Neural progenitor cell (in vitro differentiated cells): ENCODE results near the gene EXO5. TPM values are rescaled to one million over a fixed set of nuclear protein-coding genes. Genes with fewer than 3 reads are reported as not detected.

Experiments used
- DNase-seq: peaks from one replicate; pipeline ENCODE4 v3.0.0-alpha.2; 2016; ENCODE audit warnings: low spot score
- H2AFZ ChIP-seq: fragments of 200-600 bp; sonication (generic); replicated peaks from 2 replicates; pipeline ENCODE4 v1.6.1; 2016; ENCODE audit warnings: antibody characterized with exemption
- H3F3A ChIP-seq: fragments of 200-600 bp; sonication (generic); 2 replicates; pipeline ENCODE4 v1.6.1; 2016; ENCODE audit warnings: antibody characterized with exemption, low read depth
- H3K27ac ChIP-seq: fragments of 200-600 bp; sonication (generic); 2 replicates; pipeline ENCODE4 v1.5.1; 2016; ENCODE audit warnings: mild to moderate bottlenecking
- H3K27me3 ChIP-seq: fragments of 200-600 bp; sonication (generic); 2 replicates; pipeline ENCODE4 v1.6.1; 2016; ENCODE audit warnings: mild to moderate bottlenecking, moderate library complexity
- H3K36me3 ChIP-seq: fragments of 200-600 bp; sonication (generic); 2 replicates; pipeline ENCODE4 v1.5.1; 2016
- H3K4me1 ChIP-seq: fragments of 200-600 bp; sonication (generic); 2 replicates; pipeline ENCODE4 v1.6.1; 2016; ENCODE audit warnings: mixed run types
- H3K4me2 ChIP-seq: fragments of 200-600 bp; sonication (generic); 2 replicates; pipeline ENCODE4 v1.6.1; 2016
- H3K4me3 ChIP-seq: fragments of 200-600 bp; sonication (generic); 2 replicates; pipeline ENCODE4 v1.5.1; 2016
- H3K79me2 ChIP-seq: fragments of 200-600 bp; sonication (generic); 2 replicates; pipeline ENCODE4 v1.6.1; 2016; ENCODE audit warnings: low read depth
- H3K9ac ChIP-seq: fragments of 200-600 bp; sonication (generic); 2 replicates; pipeline ENCODE4 v1.6.1; 2016
- H3K9me3 ChIP-seq: fragments of 200-600 bp; sonication (generic); 2 replicates; pipeline ENCODE4 v1.5.1; 2016; ENCODE audit warnings: low read depth
- H4K20me1 ChIP-seq: fragments of 200-600 bp; sonication (generic); 2 replicates; pipeline ENCODE4 v1.6.1; 2016; ENCODE audit warnings: low read depth
- H3K27ac Mint-ChIP-seq: 3 replicates; pipeline ENCODE4 v1.8.0; 2021; ENCODE audit warnings: mixed read lengths
- H3K27me3 Mint-ChIP-seq: 2 replicates; pipeline ENCODE4 v1.8.0; 2022; ENCODE audit warnings: low read depth, mild to moderate bottlenecking, inconsistent platforms, moderate library complexity, mixed read lengths; ENCODE audit not compliant: insufficient read depth
- H3K36me3 Mint-ChIP-seq: 3 replicates; pipeline ENCODE4 v1.8.0; 2021; ENCODE audit warnings: mixed read lengths
- H3K4me1 Mint-ChIP-seq: 3 replicates; pipeline ENCODE4 v1.8.0; 2021; ENCODE audit warnings: mixed read lengths
- H3K4me3 Mint-ChIP-seq: 3 replicates; pipeline ENCODE4 v1.8.0; 2021; ENCODE audit warnings: mild to moderate bottlenecking, moderate library complexity, mixed read lengths
- H3K9me3 Mint-ChIP-seq: 3 replicates; pipeline ENCODE4 v1.8.0; 2020; ENCODE audit warnings: mixed read lengths
- EZH2 ChIP-seq: fragments of 200-600 bp; sonication (generic); IDR thresholded peaks from 2 replicates; pipeline ENCODE4 v1.6.1; 2017; ENCODE audit warnings: antibody characterized with exemption, mild to moderate bottlenecking, moderate library complexity
- EZH2phosphoT487 ChIP-seq: fragments of 200-600 bp; sonication (generic); IDR thresholded peaks from 2 replicates; pipeline ENCODE4 v1.6.1; 2017; ENCODE audit warnings: antibody characterized with exemption
- total RNA-seq: library from RNA; depleted of rRNA; stranded (reverse); fragments of >200 nt; gene quantifications from 2 replicates; pipeline ENCODE4 v1.2.3, GENCODE V29; 2015; ENCODE audit warnings: low replicate concordance
- TF ChIP-seq, protein P1 (sequence below): fragments of 200-600 bp; sonication (generic); IDR thresholded peaks from 2 replicates; pipeline ENCODE4 v1.5.1; 2017; ENCODE audit warnings: antibody characterized with exemption, mild to moderate bottlenecking

The EXO5 gene
- total RNA-seq, 1 donor from 2014 or later = 11.9 TPM

DNA sequence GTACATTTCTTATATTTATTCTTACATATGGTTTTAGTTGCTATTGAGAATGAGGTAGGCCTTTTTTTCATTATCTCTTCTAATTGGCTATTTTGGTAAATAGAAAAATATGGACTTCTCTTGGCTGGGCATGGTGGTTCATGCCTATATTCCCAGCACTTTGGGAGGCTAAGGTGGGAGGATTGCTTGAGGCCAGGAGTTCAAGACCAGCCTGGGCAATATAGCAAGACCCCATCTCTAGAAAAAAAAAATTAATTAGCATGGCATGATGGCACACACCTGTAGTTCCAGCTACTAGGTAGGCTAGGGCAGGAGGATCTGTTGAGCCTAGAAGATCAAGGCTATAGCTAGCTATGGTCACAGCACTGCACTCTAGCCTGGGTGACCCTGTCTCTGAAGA lies 26.0 kb downstream of the EXO5 start:
- Mint-ChIP-seq H3K27me3 (no peaks in the 10 kb centered on the region), H3K27ac (no peak overlapping the region), H3K4me3 (no peak overlapping the region), H3K36me3 (peaks cover 8% of the 10 kb centered on the region), H3K9me3 (peaks cover 6% of the 10 kb centered on the region), H3K4me1 (peaks cover 14% of the 10 kb centered on the region)
- no peak for DNase-seq
- H2AFZ ChIP-seq = no peak overlapping the region
- H3K36me3 ChIP-seq = no peaks in the 10 kb centered on the region
- no peaks in the 10 kb centered on the region for H4K20me1 ChIP-seq
- TF ChIP-seq, protein P1, sequence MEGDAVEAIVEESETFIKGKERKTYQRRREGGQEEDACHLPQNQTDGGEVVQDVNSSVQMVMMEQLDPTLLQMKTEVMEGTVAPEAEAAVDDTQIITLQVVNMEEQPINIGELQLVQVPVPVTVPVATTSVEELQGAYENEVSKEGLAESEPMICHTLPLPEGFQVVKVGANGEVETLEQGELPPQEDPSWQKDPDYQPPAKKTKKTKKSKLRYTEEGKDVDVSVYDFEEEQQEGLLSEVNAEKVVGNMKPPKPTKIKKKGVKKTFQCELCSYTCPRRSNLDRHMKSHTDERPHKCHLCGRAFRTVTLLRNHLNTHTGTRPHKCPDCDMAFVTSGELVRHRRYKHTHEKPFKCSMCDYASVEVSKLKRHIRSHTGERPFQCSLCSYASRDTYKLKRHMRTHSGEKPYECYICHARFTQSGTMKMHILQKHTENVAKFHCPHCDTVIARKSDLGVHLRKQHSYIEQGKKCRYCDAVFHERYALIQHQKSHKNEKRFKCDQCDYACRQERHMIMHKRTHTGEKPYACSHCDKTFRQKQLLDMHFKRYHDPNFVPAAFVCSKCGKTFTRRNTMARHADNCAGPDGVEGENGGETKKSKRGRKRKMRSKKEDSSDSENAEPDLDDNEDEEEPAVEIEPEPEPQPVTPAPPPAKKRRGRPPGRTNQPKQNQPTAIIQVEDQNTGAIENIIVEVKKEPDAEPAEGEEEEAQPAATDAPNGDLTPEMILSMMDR = no peak
- no peak for TF ChIP-seq EZH2
- TF ChIP-seq EZH2phosphoT487 = no peak
- no peak overlapping the region for H3K9ac ChIP-seq
- H3K27ac ChIP-seq = no peak overlapping the region
- H3K27me3 ChIP-seq = no peaks in the 10 kb centered on the region
- no peaks in the 10 kb centered on the region for H3K9me3 ChIP-seq
- no peaks in the 10 kb centered on the region for H3F3A ChIP-seq
- H3K79me2 ChIP-seq = no peaks in the 10 kb centered on the region
- peaks cover 3% of the 10 kb centered on the region for H3K4me1 ChIP-seq
- no peak overlapping the region for H3K4me3 ChIP-seq
- no peak overlapping the region for H3K4me2 ChIP-seq

DNA sequence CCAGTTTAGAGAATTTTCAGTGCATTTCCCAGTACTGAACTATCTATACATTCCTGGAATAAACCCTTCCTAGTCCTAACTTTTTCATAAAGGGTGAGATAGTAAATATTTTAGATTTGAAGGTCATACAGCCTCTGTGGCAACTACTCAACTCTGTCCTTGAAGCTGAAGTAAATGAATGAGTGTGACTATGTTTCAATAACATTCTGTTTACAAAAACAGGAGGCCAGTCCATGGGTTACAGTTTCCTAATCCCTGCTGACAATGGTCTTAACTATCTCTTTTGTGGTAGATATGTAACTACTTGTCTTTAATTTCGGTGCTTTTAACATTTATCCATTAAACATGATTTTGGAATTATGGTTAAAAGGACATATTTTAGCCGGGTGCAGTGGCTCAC lies 27.2 kb downstream of the EXO5 start:
- H3K4me1 ChIP-seq = peaks cover 3% of the 10 kb centered on the region
- H3F3A ChIP-seq = no peaks in the 10 kb centered on the region
- no peaks in the 10 kb centered on the region for H3K79me2 ChIP-seq
- H3K36me3 Mint-ChIP-seq = peaks cover 8% of the 10 kb centered on the region
- H3K9me3 Mint-ChIP-seq = peaks cover 5% of the 10 kb centered on the region
- no peak overlapping the region for H3K9ac ChIP-seq
- no peaks in the 10 kb centered on the region for H3K27me3 ChIP-seq
- no peak overlapping the region for H3K27ac Mint-ChIP-seq
- no peak overlapping the region for H3K4me3 ChIP-seq
- TF ChIP-seq EZH2phosphoT487 (no peak), EZH2 (no peak)
- TF ChIP-seq, protein P1 = no peak
- H3K27me3 Mint-ChIP-seq = no peaks in the 10 kb centered on the region
- H3K4me1 Mint-ChIP-seq = peaks cover 14% of the 10 kb centered on the region
- H4K20me1 ChIP-seq = no peaks in the 10 kb centered on the region
- no peak overlapping the region for H3K4me2 ChIP-seq
- no peaks in the 10 kb centered on the region for H3K36me3 ChIP-seq
- no peak for DNase-seq
- no peak overlapping the region for H3K4me3 Mint-ChIP-seq
- no peaks in the 10 kb centered on the region for H3K9me3 ChIP-seq
- H3K27ac ChIP-seq = no peak overlapping the region
- no peak overlapping the region for H2AFZ ChIP-seq

DNA sequence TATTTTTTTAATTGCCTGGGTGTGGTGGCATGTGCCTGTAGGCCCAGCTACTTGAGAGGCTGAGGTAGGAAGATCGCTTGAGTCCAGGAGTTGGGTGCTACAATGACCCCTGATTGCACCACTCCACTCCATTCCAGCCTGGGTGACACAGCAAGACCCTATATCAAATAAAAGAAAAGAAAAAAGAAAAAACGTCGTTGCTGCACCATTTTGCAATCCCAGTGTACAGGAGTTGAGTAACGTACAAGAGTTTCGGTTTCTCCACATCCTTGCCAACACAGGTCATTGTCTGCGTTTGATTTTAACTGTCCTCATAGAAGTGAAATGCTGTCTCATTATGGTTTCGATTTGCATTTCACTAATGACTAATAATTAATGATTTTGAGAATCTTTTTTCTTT lies 30.8 kb downstream of the EXO5 start:
- H3K9me3 Mint-ChIP-seq = peaks cover 5% of the 10 kb centered on the region
- no peak overlapping the region for H3K27ac ChIP-seq
- no peak overlapping the region for H3K27ac Mint-ChIP-seq
- no peaks in the 10 kb centered on the region for H3F3A ChIP-seq
- peaks cover 19% of the 10 kb centered on the region for H3K36me3 Mint-ChIP-seq
- no peak for DNase-seq
- H3K4me1 Mint-ChIP-seq = no peaks in the 10 kb centered on the region
- no peaks in the 10 kb centered on the region for H4K20me1 ChIP-seq
- peaks cover 5% of the 10 kb centered on the region for H3K36me3 ChIP-seq
- no peak overlapping the region for H3K4me2 ChIP-seq
- peaks cover 2% of the 10 kb centered on the region for H3K27me3 Mint-ChIP-seq
- no peak overlapping the region for H3K4me3 Mint-ChIP-seq
- no peaks in the 10 kb centered on the region for H3K9me3 ChIP-seq
- H3K4me3 ChIP-seq = no peak overlapping the region
- H2AFZ ChIP-seq = no peak overlapping the region
- no peaks in the 10 kb centered on the region for H3K79me2 ChIP-seq
- no peaks in the 10 kb centered on the region for H3K4me1 ChIP-seq
- H3K27me3 ChIP-seq = no peaks in the 10 kb centered on the region
- TF ChIP-seq EZH2 (no peak), EZH2phosphoT487 (no peak)
- TF ChIP-seq, protein P1 = no peak
- no peak overlapping the region for H3K9ac ChIP-seq
